ENCODE data around the gene NAA80. TPM values are rescaled to one million over a fixed set of nuclear protein-coding genes. Genes with fewer than 3 reads are reported as not detected.

NAA80 gene
- total RNA-seq, 4 donors from 2014 or later, result 12.4 to 19.4 (median 15.1) TPM

GRCh38 chr3:50254577-50255250 is 44.5 kb downstream of the NAA80 start:
- WGBS, 2 donors, result 63 to 68% methylated on average over 8 of the region's 8 CpGs
- DNase-seq (ENCODE audit: low spot score in 2 of 2), result peak; percentile 72 to 95
- H3K4me3 ChIP-seq (ENCODE audit: low read depth, poor library complexity, severe bottlenecking), result no peak overlapping the region
- intact Hi-C loops (cut with DNase I; ENCODE audit: low total_unique reads), result no loop called here
- TF ChIP-seq CTCF (IDR thresholded peaks at IDR 0.05), result no peak
- no peak for TF ChIP-seq POLR2A (IDR thresholded peaks at IDR 0.05)

- H3K4me3 ChIP-seq (ENCODE audit: low read depth, poor library complexity, severe bottlenecking), result no peak overlapping the region
- DNase-seq (ENCODE audit: low spot score in 2 of 2), result peak in 1 of 2 donors; percentile 48
- 28 to 64% methylated on average over 7 to 8 of the region's 8 CpGs for WGBS, 2 donors
- TF ChIP-seq POLR2A (IDR thresholded peaks at IDR 0.05) (no peak), CTCF (IDR thresholded peaks at IDR 0.05) (no peak)
- intact Hi-C loops (cut with DNase I; ENCODE audit: low total_unique reads), result no loop called here
These were observed 48.0 kb downstream of the NAA80 start for GRCh38 chr3:50251220-50251619.

- no peak overlapping the region for H3K4me3 ChIP-seq (ENCODE audit: low read depth, poor library complexity, severe bottlenecking)
- DNase-seq (ENCODE audit: low spot score in 2 of 2), result no peak
- 95 to 98% methylated on average over 4 of the region's 4 CpGs for WGBS, 2 donors
- no peak for TF ChIP-seq CTCF (IDR thresholded peaks at IDR 0.05)
- no peak for TF ChIP-seq POLR2A (IDR thresholded peaks at IDR 0.05)
- intact Hi-C loops (cut with DNase I; ENCODE audit: low total_unique reads), result no loop called here
These were observed 48.7 kb downstream of the NAA80 start for GRCh38 chr3:50250514-50250913.

- TF ChIP-seq CTCF (IDR thresholded peaks at IDR 0.05), result no peak
- TF ChIP-seq POLR2A (IDR thresholded peaks at IDR 0.05), result no peak
- H3K4me3 ChIP-seq (ENCODE audit: low read depth, poor library complexity, severe bottlenecking), result no peak overlapping the region
- intact Hi-C loops (cut with DNase I; ENCODE audit: low total_unique reads), result no loop called here
- WGBS, 2 donors, result 61 to 79% methylated on average over 5 of the region's 5 CpGs
- DNase-seq (ENCODE audit: low spot score in 2 of 2), result no peak
These were observed 49.7 kb downstream of the NAA80 start for GRCh38 chr3:50249457-50249856.

- 5 to 10% methylated on average over 3 of the region's 3 CpGs for WGBS, 2 donors
- no peak for TF ChIP-seq CTCF (IDR thresholded peaks at IDR 0.05)
- no peak for TF ChIP-seq POLR2A (IDR thresholded peaks at IDR 0.05)
- intact Hi-C loops (cut with DNase I; ENCODE audit: low total_unique reads), result no loop called here
- no peak overlapping the region for H3K4me3 ChIP-seq (ENCODE audit: low read depth, poor library complexity, severe bottlenecking)
- peak; percentile 72 to 96 for DNase-seq (ENCODE audit: low spot score in 2 of 2)
These were observed 50.8 kb downstream of the NAA80 start for GRCh38 chr3:50248387-50248786.

- no peak overlapping the region for H3K4me3 ChIP-seq (ENCODE audit: low read depth, poor library complexity, severe bottlenecking)
- TF ChIP-seq POLR2A (IDR thresholded peaks at IDR 0.05), result no peak
- no peak for TF ChIP-seq CTCF (IDR thresholded peaks at IDR 0.05)
- peak in 1 of 2 donors; percentile 47 for DNase-seq (ENCODE audit: low spot score in 2 of 2)
- WGBS, 2 donors, result 15 to 20% methylated on average over 8 to 10 of the region's 10 CpGs
- intact Hi-C loops (cut with DNase I; ENCODE audit: low total_unique reads), result no loop called here
These were observed 52.7 kb downstream of the NAA80 start for GRCh38 chr3:50246517-50246954.

Measured in lower leg skin (tissue), 4 donors.